Effector memory CD8-positive, alpha-beta T cell (primary cell): ENCODE measurements around the gene IFNA1.
"Not testable (repeated sequence)": the region's sequence is repeated elsewhere in the genome, so short reads cannot be mapped to it uniquely, and the experiment has no call there.

Experiments used
- ATAC-seq: fragments of 150-1000 bp; cut with Tn5 transposase; replicated peaks from 2 replicates; pipeline ENCODE4 v1.10.0; 2021; ENCODE audit warnings: mild to moderate bottlenecking, moderate library complexity
- DNase-seq, 3 experiments: peaks; one replicate each; pipeline ENCODE4 v3.0.0; 2021
- H3K27ac Mint-ChIP-seq, 2 donors: one replicate each; pipeline ENCODE4 v1.8.0; 2022; ENCODE audit warnings: mild to moderate bottlenecking in 2 of 2, mixed read lengths in 2 of 2, moderate library complexity in 2 of 2
- H3K27me3 Mint-ChIP-seq, 2 donors: one replicate each; pipeline ENCODE4 v1.8.0; 2022; ENCODE audit warnings: mixed read lengths in 2 of 2
- H3K36me3 Mint-ChIP-seq: one replicate; pipeline ENCODE4 v1.8.0; 2022; ENCODE audit warnings: mild to moderate bottlenecking, moderate library complexity, mixed read lengths; ENCODE audit not compliant: insufficient read depth
- H3K4me1 Mint-ChIP-seq, 2 donors: one replicate each; pipeline ENCODE4 v1.8.0; 2022; ENCODE audit warnings: low read depth in 2 of 2, mixed read lengths in 2 of 2
- H3K4me3 Mint-ChIP-seq, 2 donors: one replicate each; pipeline ENCODE4 v1.8.0; 2022; ENCODE audit warnings: mild to moderate bottlenecking in 2 of 2, mixed read lengths in 2 of 2, moderate library complexity in 2 of 2
- H3K9me3 Mint-ChIP-seq, 2 donors: one replicate each; pipeline ENCODE4 v1.8.0; 2022; ENCODE audit warnings: mixed read lengths in 2 of 2

IFNA1 gene

DNA sequence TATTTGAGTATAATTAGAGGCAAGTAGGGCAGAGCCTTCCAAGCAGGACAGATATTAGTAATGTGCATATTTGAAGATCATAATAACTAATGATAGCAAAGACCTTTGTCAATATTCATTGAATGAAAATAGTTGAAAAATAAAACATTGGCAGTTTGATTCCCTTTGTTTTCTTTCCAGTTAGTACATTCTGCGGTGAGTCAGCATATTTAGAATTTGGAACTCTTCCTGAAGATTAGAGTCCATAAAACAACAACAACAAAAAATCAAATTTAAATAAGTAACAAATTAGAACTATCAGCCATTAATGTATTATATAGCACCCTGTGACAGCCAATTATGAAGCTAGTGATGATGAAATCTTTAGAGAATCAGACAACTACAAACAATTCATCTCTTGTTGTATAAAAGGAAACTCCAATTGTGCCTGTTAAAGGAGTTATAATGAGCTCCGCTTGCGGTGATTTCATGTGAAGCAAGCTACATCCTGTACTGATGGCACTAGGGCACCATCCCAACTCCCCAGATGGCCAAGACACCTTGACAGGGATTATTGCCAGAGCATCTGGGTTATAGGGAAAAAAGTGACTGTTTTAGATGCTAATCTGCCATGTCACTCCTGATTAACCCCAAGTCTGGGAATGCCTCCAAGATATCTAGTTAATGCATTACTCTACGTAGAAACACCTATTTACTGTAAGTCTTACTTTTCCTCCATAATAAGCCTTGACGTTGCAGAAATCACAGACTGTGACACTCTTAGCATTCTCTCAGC lies 24.6 kb upstream of the IFNA1 start:
- H3K4me3 Mint-ChIP-seq: no peak overlapping the region
- no peaks in the 10 kb centered on the region for H3K36me3 Mint-ChIP-seq
- H3K9me3 Mint-ChIP-seq: no peaks in the 10 kb centered on the region
- no peaks in the 10 kb centered on the region for H3K4me1 Mint-ChIP-seq
- DNase-seq (no peak), ATAC-seq (no peak)
- no peak overlapping the region for H3K27ac Mint-ChIP-seq
- peaks cover 24 to 39% of the 10 kb centered on the region in 2 donors for H3K27me3 Mint-ChIP-seq

DNA sequence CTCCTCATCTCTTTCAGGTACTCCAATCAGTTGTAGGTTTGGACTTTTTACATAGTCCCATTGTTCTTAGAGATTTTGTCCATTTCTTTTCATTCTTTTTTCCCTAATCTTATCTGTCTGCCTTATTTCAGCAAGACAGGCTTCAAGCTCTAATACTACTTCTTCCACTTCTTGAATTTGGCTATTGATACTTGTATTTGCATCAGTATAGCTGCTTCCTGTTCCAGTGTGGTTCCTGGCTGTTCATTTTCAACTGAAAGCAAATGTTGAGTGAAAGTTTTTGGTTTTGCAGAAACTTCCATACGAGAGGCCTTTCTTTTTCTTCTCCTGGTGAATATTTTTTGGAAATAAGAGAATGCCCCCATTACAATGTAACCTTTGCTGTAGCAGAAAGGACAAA lies 12.0 kb upstream of the IFNA1 start:
- ATAC-seq: no peak
- DNase-seq: no peak
- H3K4me3 Mint-ChIP-seq: no peak overlapping the region
- H3K36me3 Mint-ChIP-seq: no peaks in the 10 kb centered on the region
- peaks cover 68 to 71% of the 10 kb centered on the region in 2 donors for H3K27me3 Mint-ChIP-seq
- H3K9me3 Mint-ChIP-seq: no peaks in the 10 kb centered on the region
- no peaks in the 10 kb centered on the region for H3K4me1 Mint-ChIP-seq
- H3K27ac Mint-ChIP-seq: no peak overlapping the region

DNA sequence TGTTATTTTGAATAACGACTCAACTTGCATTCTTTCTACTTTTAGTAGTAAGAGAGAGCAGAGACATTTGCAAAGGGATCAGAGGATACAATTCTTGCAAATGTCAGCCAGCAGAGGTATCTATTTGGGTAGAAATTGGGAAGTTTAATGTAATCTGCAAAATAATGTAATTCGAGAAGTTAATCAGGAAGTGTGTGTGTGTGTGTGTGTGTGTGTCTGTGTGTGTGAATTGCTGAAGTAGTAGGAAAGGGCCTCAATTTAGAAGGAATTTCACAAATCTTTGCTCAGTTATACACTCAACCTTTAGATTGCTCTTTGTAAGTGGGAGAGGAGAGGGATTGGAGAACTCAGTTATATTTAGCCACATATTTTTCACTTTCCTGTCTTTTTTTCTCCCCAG lies 11.0 kb upstream of the IFNA1 start:
- Mint-ChIP-seq H3K4me1 (no peaks in the 10 kb centered on the region), H3K27me3 (peaks cover 66 to 80% of the 10 kb centered on the region in 2 donors), H3K9me3 (no peaks in the 10 kb centered on the region), H3K4me3 (no peak overlapping the region), H3K36me3 (no peaks in the 10 kb centered on the region), H3K27ac (no peak overlapping the region)
- DNase-seq (no peak), ATAC-seq (no peak)

DNA sequence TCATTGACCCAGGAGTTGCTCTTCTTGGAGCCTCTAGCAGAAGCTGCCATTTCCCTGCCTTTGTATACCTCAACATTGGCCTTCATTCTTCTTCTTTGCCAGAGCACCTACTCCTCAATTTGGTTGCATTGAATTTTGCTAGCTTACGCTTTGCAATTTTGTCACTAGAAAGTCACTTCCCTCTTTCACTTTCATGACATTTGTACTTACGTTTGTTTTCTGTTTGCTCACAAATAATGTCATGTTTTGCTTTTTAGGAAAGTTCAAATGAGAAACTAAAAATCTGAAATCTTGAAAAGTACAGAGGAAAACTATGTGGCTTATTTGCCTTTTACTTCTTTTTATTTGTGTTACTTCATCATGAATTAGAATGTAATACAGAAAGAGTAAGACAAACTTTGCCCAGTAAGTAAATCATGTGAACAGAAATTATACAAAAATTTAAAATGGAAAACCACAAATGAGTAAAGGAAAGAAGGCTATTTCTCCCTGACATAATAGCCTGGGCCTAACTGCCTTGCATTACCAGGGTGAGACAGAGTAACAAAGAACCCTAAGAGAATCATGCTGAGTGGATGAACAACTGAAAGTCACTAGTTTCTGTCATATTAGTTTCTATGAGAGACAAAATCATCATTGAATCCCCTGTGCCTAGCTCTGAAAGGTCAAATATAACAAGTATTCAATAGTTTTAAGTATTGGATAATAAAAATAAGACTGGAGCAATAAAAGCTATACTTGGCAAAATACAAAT lies 7.4 kb upstream of the IFNA1 start:
- DNase-seq (no peak), ATAC-seq (no peak)
- peaks cover 50 to 66% of the 10 kb centered on the region in 2 donors for H3K27me3 Mint-ChIP-seq
- no peaks in the 10 kb centered on the region for H3K36me3 Mint-ChIP-seq
- no peaks in the 10 kb centered on the region for H3K9me3 Mint-ChIP-seq
- H3K4me3 Mint-ChIP-seq: no peak overlapping the region
- H3K4me1 Mint-ChIP-seq: no peaks in the 10 kb centered on the region
- H3K27ac Mint-ChIP-seq: no peak overlapping the region

DNA sequence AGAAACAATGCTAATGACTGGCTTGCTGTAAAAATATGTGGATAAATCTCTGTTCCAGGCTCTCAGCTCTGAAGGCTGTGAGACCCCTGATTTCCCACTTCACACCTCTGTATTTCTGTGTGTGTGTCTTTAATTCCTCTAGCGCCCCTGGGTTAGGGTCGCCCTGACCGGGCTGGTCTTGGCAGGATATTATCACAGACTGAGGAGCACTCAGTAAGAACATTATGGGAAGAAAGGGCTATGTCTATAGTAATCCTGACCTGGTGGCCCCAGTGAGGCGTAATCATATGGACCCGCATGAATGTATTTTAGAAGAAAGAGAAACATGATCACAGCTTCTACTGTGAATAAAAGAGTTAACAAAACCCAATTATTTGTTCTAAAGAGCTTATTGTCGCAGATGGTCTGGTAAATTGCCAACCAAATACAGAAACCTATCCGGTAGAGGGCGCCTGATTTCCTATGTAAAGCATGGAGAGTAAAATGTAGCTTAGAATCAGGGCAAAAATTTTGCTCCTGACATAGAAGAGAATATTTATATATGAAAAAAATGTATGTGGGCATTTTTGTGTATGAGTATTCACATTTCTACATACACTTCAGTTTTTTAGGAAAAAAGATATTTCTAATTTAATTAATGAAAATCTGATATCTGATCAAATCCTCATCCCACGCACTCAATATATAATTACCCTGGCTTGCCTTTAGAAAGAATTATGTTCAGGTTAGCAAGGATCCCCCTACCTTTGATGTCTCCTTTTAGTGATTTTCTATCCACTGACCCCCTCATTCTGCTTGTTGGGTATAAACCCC lies 5.8 kb upstream of the IFNA1 start:
- H3K4me3 Mint-ChIP-seq: no peak overlapping the region
- no peaks in the 10 kb centered on the region for H3K36me3 Mint-ChIP-seq
- DNase-seq (peak; percentile 41 to 55 (median 51)), ATAC-seq (peak; percentile 46)
- H3K4me1 Mint-ChIP-seq: no peaks in the 10 kb centered on the region
- H3K27ac Mint-ChIP-seq: no peak overlapping the region
- H3K9me3 Mint-ChIP-seq: no peaks in the 10 kb centered on the region
- H3K27me3 Mint-ChIP-seq: peaks cover 38 to 57% of the 10 kb centered on the region in 2 donors

DNA sequence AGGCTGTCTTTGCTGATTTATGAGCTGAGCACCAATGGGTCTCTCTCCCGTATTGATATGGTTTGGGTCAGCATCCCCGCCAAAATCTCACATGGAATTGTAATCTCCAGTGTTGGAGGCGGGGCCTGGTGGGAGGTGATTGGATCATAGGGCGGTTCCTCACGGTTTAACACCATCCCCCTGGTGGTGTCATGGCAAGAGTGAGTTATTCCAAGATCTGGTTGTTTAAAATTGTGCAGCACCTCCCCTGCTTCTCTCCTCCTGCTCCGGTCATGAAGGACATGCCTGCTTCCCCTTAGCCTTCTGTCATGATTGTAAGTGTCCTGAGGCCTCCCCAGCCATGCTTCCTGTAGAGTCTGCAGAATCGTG lies 5.2 kb upstream of the IFNA1 start:
- H3K36me3 Mint-ChIP-seq, ATAC-seq, H3K4me3 Mint-ChIP-seq, H3K4me1 Mint-ChIP-seq, DNase-seq, H3K27ac Mint-ChIP-seq, H3K9me3 Mint-ChIP-seq: not testable (repeated sequence)
- peaks cover 32 to 51% of the 10 kb centered on the region in 2 donors for H3K27me3 Mint-ChIP-seq

DNA sequence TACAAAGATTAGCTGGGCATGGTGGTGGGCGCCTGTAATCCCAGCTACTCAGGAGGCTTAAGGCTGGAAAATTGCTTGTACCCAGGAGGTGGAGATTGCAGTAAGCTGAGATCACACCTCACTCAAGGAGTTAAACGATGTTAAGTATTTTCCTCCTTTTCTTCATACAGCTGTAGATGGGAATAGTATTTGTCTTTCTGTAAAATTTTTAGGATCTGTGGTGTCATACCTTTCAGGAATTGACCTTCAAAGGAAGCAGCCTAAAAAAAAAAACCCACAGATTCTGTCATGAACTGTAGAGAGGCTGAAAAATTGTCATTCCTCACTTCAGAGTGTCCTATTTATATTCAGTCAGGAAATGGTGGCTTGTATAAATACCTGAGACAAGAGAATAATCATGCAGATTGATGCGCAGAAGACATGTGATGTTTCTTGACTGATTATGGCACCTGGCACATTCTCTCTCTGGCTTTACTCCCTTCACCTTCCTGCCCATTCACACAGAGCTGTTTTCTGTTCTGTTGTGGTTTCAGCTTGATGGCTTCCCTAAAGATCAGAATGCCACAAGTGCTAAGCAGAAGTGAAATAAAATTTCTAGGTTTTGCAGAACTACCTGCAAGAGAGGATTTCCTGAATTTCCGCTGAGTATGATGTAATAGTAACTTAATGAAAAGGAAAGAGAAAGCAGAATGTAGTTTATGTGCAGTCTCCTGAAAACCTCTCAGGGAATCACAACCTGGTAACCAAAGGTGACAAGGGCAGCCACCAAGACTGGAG lies 3.8 kb downstream of the IFNA1 start:
- DNase-seq (peak; percentile 15 to 21 (median 20)), ATAC-seq (peak; percentile 91)
- Mint-ChIP-seq H3K4me3 (peak overlapping the region; percentile 19 to 22), H3K9me3 (no peaks in the 10 kb centered on the region), H3K27me3 (peaks cover 12 to 13% of the 10 kb centered on the region in 2 donors), H3K4me1 (peaks cover 6 to 15% of the 10 kb centered on the region in 2 donors), H3K36me3 (no peaks in the 10 kb centered on the region), H3K27ac (peak overlapping the region in 1 of 2 donors; percentile 41)

DNA sequence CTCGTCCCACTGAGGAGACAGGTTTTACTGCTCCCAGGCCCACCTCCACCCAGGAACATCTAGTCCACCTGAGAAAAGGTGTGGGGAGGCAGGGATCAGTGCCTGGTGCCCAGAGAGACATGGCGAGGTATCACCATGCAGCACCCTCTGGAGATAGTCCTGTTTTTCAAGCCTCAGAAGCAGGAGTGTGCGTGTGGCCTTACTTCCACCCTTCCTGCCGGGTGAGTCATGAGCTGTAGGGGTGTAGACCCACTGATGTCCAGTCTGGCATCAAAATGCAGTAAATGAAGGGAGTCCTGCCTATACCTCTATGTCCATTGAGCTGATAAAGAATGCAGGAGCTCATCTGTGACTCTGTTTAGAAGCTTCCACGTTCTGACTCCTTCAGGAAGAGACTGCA lies 9.1 kb downstream of the IFNA1 start:
- H3K4me3 Mint-ChIP-seq, H3K27ac Mint-ChIP-seq, ATAC-seq, H3K36me3 Mint-ChIP-seq, DNase-seq, H3K9me3 Mint-ChIP-seq, H3K4me1 Mint-ChIP-seq: not testable (repeated sequence)
- H3K27me3 Mint-ChIP-seq: peaks cover 31 to 45% of the 10 kb centered on the region in 2 donors

DNA sequence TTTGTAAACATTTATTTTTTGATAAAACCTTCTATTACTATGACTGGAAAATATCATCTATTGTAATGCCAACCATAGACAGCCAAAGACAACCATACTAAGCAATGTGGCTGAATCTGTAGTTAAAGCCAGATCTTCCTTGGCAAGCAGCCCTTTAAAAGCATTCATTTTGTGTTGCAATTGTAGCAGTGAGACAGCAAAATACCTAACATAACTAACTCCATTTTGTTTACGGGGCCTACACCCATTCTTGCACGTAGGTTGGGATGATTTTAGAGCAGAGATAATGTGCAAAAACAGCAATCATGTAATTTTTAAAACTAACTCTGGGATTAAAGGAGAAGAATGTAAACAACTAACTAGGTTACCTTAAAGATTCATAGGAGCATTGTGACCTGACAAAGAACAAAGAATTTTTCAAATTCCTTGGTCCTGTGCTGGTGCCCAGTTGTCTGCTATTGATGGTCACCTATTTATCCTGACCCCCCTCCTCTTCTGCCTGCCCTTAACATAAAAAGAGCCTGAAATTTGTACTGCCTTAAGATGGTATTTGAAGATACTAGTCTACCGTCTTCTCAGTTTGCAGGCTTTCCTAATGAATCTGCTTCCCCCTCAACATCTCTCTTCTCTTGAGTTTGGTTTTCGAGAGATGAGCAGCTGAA lies 10.6 kb downstream of the IFNA1 start:
- Mint-ChIP-seq H3K4me1 (peaks cover 0 to 1% of the 10 kb centered on the region in 2 donors), H3K27me3 (peaks cover 45 to 60% of the 10 kb centered on the region in 2 donors), H3K27ac (no peak overlapping the region), H3K9me3 (no peaks in the 10 kb centered on the region), H3K36me3 (no peaks in the 10 kb centered on the region), H3K4me3 (no peak overlapping the region)
- DNase-seq: no peak
- ATAC-seq: no peak

DNA sequence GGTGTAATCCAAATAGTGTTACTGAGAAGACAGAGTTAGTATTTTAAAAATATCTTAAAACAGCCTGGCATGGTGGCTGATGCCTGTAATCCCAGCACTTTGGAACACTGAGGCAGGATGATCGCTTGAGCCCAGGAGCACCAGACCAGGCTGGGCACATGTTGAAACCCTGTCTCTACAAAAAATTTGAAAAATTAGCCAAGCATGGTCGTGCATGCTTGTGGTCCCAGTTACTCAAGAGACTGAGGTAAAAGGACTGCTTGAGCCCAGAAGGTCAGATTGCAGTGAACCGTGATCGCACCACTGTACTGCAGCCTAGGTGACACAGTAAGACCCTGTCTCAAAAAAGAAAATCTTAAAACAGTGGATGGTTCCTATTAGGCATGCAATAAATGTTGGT lies 12.4 kb downstream of the IFNA1 start:
- DNase-seq: no peak
- H3K9me3 Mint-ChIP-seq: no peaks in the 10 kb centered on the region
- H3K4me3 Mint-ChIP-seq: no peak overlapping the region
- H3K27ac Mint-ChIP-seq: no peak overlapping the region
- peaks cover 0 to 1% of the 10 kb centered on the region in 2 donors for H3K4me1 Mint-ChIP-seq
- H3K36me3 Mint-ChIP-seq: no peaks in the 10 kb centered on the region
- no peak for ATAC-seq
- H3K27me3 Mint-ChIP-seq: peaks cover 56 to 72% of the 10 kb centered on the region in 2 donors

DNA sequence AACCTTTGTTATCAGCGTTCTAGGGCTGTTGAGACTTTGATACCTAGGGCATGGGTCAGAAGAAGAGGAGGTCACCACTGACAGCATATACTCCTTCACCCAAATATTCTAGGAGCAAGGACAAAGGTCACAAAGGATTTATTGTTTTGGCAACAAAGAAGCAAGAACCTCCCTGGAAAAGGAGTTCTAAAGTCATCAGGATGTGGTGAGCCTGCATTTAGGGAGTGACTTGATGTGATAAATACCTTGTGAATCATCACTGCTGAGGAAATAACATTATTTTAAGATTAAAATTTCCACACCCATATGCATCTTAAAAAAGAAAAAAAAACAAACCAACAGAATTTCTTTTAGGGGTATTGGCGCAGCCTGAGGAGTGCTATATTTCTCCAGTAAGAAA lies 13.9 kb downstream of the IFNA1 start:
- Mint-ChIP-seq H3K9me3 (no peaks in the 10 kb centered on the region), H3K4me1 (peaks cover 0 to 1% of the 10 kb centered on the region in 2 donors)

DNA sequence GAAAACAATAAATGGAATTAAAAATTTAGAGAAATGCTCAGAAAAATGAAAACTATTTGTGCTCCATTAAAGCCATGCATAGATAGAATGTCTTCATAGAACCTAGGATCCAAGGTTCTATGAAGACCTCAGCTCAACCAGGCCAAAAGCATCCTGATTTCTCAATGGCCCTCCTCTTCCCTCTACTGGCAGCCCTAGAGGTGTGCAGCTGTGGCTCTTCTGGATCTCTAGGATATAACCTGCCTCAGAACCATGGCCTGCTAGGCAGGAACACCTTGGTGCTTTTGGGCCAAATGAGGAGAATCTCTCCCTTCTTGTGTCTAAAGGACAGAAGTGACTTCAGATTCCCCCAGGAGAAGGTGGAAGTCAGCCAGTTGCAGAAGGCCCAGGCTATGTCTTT lies 15.1 kb downstream of the IFNA1 start:
- no peak overlapping the region for H3K27ac Mint-ChIP-seq
- no peak overlapping the region for H3K4me3 Mint-ChIP-seq
- H3K36me3 Mint-ChIP-seq: no peaks in the 10 kb centered on the region
- H3K9me3 Mint-ChIP-seq: no peaks in the 10 kb centered on the region
- peak; percentile 79 for ATAC-seq
- DNase-seq: peak in 1 of 3 experiments; percentile 7
- peaks cover 58 to 63% of the 10 kb centered on the region in 2 donors for H3K27me3 Mint-ChIP-seq
- H3K4me1 Mint-ChIP-seq: peaks cover 0 to 1% of the 10 kb centered on the region in 2 donors

More for the DNA sequence above, 13.9 kb downstream of the IFNA1 start:
- DNase-seq (no peak), ATAC-seq (no peak)
- Mint-ChIP-seq H3K36me3 (no peaks in the 10 kb centered on the region), H3K27ac (no peak overlapping the region), H3K4me3 (no peak overlapping the region), H3K27me3 (peaks cover 63 to 72% of the 10 kb centered on the region in 2 donors)
